Sigmoid colon (tissue), 4 donors: ENCODE data around the gene SNX19.

ENCODE experiments used
- EP300 ChIP-seq, 4 donors: sonication (generic); formaldehyde crosslinking; IDR thresholded peaks; one replicate each; pipeline ENCODE4 v1.6.1; 2017; ENCODE audit warnings: antibody characterized with exemption in 4 of 4
- POLR2A ChIP-seq, 2 donors: fragments of 450-650 bp; IDR thresholded peaks; one replicate each; pipeline ENCODE4 v1.6.1; 2016; ENCODE audit warnings: antibody characterized with exemption in 2 of 2, mild to moderate bottlenecking in 2 of 2, moderate library complexity in 2 of 2
- POLR2AphosphoS5 ChIP-seq, 4 donors: sonication (generic); formaldehyde crosslinking; IDR thresholded peaks; one replicate each; pipeline ENCODE4 v1.6.1; 2017; ENCODE audit warnings: antibody characterized with exemption in 4 of 4
- TF ChIP-seq, protein P1 (sequence below), 4 experiments: fragments of 450-650 bp in 3 of 4; fragments of 200-600 bp in 1 of 4; IDR thresholded peaks; one replicate each; pipeline ENCODE4 v1.5.1; 2016 to 2019; ENCODE audit warnings: antibody characterized with exemption in 4 of 4, mild to moderate bottlenecking in 3 of 4, moderate library complexity in 2 of 4

DNA sequence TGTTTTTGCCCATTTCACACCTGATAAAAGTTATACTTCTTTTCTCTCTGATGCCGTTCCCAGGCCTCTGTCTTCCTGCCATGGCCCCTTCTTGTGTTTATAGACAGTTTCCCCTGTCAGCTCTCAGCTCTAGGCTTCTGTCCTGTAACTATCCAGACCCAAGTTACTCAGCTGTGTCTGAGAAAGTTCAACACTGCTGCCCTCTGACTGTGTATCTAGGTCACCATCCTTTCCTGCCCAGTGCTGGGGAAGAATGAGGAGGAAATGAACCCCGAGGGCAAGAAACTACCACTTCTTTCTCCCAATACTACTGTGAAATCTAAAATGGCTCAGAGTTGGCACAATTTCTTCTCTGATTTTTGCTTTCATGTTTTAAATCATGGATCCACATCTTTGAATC lies 29.6 kb downstream of the SNX19 start:
- TF ChIP-seq, protein P1, sequence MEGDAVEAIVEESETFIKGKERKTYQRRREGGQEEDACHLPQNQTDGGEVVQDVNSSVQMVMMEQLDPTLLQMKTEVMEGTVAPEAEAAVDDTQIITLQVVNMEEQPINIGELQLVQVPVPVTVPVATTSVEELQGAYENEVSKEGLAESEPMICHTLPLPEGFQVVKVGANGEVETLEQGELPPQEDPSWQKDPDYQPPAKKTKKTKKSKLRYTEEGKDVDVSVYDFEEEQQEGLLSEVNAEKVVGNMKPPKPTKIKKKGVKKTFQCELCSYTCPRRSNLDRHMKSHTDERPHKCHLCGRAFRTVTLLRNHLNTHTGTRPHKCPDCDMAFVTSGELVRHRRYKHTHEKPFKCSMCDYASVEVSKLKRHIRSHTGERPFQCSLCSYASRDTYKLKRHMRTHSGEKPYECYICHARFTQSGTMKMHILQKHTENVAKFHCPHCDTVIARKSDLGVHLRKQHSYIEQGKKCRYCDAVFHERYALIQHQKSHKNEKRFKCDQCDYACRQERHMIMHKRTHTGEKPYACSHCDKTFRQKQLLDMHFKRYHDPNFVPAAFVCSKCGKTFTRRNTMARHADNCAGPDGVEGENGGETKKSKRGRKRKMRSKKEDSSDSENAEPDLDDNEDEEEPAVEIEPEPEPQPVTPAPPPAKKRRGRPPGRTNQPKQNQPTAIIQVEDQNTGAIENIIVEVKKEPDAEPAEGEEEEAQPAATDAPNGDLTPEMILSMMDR (IDR thresholded peaks at IDR 0.05), result no peak
- no peak for TF ChIP-seq POLR2A (IDR thresholded peaks at IDR 0.05)
- no peak for TF ChIP-seq POLR2AphosphoS5 (IDR thresholded peaks at IDR 0.05)
- no peak for TF ChIP-seq EP300 (IDR thresholded peaks at IDR 0.05)
